HEK293 (cell line): Measurements from ENCODE around the gene RNF126.

Experiments
- CTCF ChIP-seq: fragments of 450-650 bp; formaldehyde crosslinking; IDR thresholded peaks from 2 replicates; pipeline ENCODE4 v1.5.1; 2016; ENCODE audit warnings: missing biosample characterization, missing genetic modification characterization
- MZF1 ChIP-seq: fragments of 450-650 bp; formaldehyde crosslinking; IDR thresholded peaks from 2 replicates; pipeline ENCODE4 v1.5.1; 2017; ENCODE audit warnings: missing biosample characterization, missing genetic modification characterization, borderline replicate concordance
- SP2 ChIP-seq: fragments of 450-650 bp; formaldehyde crosslinking; IDR thresholded peaks from 2 replicates; pipeline ENCODE4 v1.5.1; 2016; ENCODE audit warnings: missing biosample characterization, missing genetic modification characterization
- ZEB2 ChIP-seq: fragments of 450-650 bp; formaldehyde crosslinking; IDR thresholded peaks from 2 replicates; pipeline ENCODE4 v1.5.1; 2016; ENCODE audit warnings: missing biosample characterization, missing genetic modification characterization
- ZNF112 ChIP-seq: fragments of 450-650 bp; formaldehyde crosslinking; IDR thresholded peaks from 2 replicates; pipeline ENCODE4 v1.5.0; 2017; ENCODE audit warnings: missing biosample characterization, missing genetic modification characterization
- ZNF324 ChIP-seq: fragments of 450-650 bp; formaldehyde crosslinking; IDR thresholded peaks from 2 replicates; pipeline ENCODE4 v1.5.1; 2016; ENCODE audit warnings: missing biosample characterization, missing genetic modification characterization
- ZNF549 ChIP-seq: fragments of 450-650 bp; IDR thresholded peaks from 2 replicates; pipeline ENCODE4 v1.5.1; 2018; ENCODE audit warnings: missing biosample characterization, missing genetic modification characterization, mild to moderate bottlenecking, inconsistent platforms, moderate library complexity
- ZNF571 ChIP-seq: fragments of 450-650 bp; formaldehyde crosslinking; IDR thresholded peaks from 2 replicates; pipeline ENCODE4 v1.5.0; 2017; ENCODE audit warnings: missing biosample characterization, missing genetic modification characterization
- ZNF621 ChIP-seq: fragments of 450-650 bp; formaldehyde crosslinking; IDR thresholded peaks from 2 replicates; pipeline ENCODE4 v1.5.1; 2017; ENCODE audit warnings: missing biosample characterization, missing genetic modification characterization
- ZNF76 ChIP-seq: fragments of 450-650 bp; formaldehyde crosslinking; IDR thresholded peaks from 2 replicates; pipeline ENCODE4; 2016; ENCODE audit warnings: low read depth, missing biosample characterization, missing genetic modification characterization, borderline replicate concordance
- TF ChIP-seq, protein P1 (sequence below): fragments of 450-650 bp; formaldehyde crosslinking; IDR thresholded peaks from 2 replicates; pipeline ENCODE4 v1.5.1; 2016; ENCODE audit warnings: missing biosample characterization, missing genetic modification characterization

DNA sequence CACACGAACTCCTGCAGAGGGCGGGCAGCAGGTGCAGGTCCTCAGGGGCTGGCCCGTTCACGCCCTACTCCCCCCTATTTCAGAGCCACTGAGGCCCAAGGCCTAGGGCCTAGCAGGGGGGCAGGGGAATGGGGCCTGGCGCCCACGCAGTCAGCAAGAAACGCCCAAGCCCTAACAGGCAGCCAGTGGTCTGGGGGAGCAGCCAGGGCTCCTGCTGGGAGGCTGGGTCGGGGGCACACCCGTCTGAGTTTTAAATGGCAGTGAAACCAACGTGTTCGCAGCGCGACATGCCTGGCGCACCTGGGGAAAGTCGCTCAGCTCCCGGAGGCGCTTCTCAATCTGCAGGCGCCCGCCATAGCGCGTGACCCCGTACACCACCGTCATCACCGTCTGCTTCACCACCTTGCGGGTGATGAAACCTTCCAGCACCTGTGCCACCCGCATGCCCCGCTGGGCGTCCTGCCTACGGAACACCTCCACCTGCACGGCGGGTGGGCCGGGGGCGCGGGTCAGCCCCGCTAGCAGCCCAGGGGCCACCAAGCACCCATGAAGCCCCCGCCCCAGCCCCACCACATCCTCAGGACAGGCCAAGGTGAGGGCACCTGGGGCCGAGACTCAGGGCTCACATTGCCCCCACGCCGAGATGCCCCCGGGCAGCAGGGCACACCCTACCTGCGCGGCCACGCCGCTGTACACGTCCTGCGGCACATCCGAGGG lies 43.6 kb downstream of the RNF126 start:
- TF ChIP-seq SP2 (tag by site-specific recombination) = no peak
- TF ChIP-seq, protein P1, sequence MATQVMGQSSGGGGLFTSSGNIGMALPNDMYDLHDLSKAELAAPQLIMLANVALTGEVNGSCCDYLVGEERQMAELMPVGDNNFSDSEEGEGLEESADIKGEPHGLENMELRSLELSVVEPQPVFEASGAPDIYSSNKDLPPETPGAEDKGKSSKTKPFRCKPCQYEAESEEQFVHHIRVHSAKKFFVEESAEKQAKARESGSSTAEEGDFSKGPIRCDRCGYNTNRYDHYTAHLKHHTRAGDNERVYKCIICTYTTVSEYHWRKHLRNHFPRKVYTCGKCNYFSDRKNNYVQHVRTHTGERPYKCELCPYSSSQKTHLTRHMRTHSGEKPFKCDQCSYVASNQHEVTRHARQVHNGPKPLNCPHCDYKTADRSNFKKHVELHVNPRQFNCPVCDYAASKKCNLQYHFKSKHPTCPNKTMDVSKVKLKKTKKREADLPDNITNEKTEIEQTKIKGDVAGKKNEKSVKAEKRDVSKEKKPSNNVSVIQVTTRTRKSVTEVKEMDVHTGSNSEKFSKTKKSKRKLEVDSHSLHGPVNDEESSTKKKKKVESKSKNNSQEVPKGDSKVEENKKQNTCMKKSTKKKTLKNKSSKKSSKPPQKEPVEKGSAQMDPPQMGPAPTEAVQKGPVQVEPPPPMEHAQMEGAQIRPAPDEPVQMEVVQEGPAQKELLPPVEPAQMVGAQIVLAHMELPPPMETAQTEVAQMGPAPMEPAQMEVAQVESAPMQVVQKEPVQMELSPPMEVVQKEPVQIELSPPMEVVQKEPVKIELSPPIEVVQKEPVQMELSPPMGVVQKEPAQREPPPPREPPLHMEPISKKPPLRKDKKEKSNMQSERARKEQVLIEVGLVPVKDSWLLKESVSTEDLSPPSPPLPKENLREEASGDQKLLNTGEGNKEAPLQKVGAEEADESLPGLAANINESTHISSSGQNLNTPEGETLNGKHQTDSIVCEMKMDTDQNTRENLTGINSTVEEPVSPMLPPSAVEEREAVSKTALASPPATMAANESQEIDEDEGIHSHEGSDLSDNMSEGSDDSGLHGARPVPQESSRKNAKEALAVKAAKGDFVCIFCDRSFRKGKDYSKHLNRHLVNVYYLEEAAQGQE (tag by site-specific recombination) = no peak
- no peak for TF ChIP-seq ZNF549 (tag by site-specific recombination)
- TF ChIP-seq MZF1 = no peak
- no peak for TF ChIP-seq ZNF112
- no peak for TF ChIP-seq CTCF
- no peak for TF ChIP-seq ZNF76
- TF ChIP-seq ZNF621 (tag by site-specific recombination) = no peak
- TF ChIP-seq ZNF324 (tag by site-specific recombination) = no peak
- TF ChIP-seq ZEB2 (tag by site-specific recombination) = no peak
- TF ChIP-seq ZNF571 = no peak
